M059J (cell line): Measurements from ENCODE around the gene SEMA4D. TPM values are rescaled to one million over a fixed set of nuclear protein-coding genes. Genes with fewer than 3 reads are reported as not detected.
A peak's percentile ranks its signal among the peaks of the same experiment; 100 is the strongest.

ENCODE experiments used
- DNase-seq: peaks from one replicate; pipeline ENCODE4 v3.0.0-alpha.2; 2012; ENCODE audit warnings: low read depth
- total RNA-seq: library from RNA; depleted of rRNA; stranded (reverse); fragments of >200 nt; shearing (Covaris generic); gene quantifications from 2 replicates; pipeline ENCODE4 v1.2.3, GENCODE V29; 2014; rRNA removed

SEMA4D gene, protein sequence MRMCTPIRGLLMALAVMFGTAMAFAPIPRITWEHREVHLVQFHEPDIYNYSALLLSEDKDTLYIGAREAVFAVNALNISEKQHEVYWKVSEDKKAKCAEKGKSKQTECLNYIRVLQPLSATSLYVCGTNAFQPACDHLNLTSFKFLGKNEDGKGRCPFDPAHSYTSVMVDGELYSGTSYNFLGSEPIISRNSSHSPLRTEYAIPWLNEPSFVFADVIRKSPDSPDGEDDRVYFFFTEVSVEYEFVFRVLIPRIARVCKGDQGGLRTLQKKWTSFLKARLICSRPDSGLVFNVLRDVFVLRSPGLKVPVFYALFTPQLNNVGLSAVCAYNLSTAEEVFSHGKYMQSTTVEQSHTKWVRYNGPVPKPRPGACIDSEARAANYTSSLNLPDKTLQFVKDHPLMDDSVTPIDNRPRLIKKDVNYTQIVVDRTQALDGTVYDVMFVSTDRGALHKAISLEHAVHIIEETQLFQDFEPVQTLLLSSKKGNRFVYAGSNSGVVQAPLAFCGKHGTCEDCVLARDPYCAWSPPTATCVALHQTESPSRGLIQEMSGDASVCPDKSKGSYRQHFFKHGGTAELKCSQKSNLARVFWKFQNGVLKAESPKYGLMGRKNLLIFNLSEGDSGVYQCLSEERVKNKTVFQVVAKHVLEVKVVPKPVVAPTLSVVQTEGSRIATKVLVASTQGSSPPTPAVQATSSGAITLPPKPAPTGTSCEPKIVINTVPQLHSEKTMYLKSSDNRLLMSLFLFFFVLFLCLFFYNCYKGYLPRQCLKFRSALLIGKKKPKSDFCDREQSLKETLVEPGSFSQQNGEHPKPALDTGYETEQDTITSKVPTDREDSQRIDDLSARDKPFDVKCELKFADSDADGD
- total RNA-seq = 14.2 and 14.3 TPM in 2 replicates

DNA sequence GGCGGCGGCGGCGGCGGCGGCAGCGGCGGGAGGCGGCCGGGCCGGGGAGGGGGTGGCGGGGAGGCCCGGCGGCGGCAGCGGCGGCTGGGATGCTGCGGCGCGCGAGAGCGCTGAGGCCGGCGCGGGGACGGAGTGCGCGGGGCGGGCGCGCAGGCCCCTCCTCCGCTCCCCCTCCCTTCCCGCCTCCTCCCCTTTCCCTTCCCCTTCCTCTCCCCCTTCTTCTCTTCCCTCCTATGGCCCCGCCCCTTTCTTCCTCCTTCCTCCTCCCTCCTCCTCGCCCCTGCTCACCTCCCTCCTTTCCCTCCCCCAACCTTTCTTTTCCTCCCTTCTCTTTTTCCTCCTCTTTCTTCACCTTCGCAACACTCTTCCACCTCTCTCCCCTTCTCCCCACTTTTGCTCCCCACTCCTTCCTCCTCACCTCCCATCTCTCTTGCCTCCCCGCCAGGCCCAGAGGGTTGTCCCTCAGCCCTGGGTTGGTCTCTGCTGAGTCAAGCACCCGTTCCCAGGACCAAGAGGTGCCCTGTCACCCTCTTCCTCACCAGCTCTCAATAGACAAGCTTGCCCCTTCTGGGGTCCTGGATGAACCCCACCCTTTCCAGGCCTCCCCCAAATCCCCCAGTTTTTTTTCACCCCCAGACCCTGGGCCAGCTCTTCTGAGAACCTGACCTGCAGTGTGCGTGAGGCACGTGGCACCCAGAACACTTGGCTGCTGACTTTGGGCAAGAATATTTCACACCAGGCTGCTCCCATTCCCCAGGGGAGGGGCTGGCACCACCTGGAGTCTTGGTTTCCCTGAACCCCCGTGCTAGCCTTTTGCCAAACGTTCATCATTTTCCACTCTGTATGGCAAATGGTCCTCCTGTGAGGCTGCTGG is at the start of gene SEMA4D:
Gene SEMA4D (minus strand): TSS at position 136 of the 874 bp plus-strand sequence. CDS start 92,657 bp downstream, outside the sequence.
- peak; percentile 84 for DNase-seq

- no peak for DNase-seq
Measured at GRCh38 chr9:89547000-89547399, 49.1 kb upstream of the SEMA4D start.

- peak; percentile 23 for DNase-seq
Measured at GRCh38 chr9:89544279-89544661, 46.4 kb upstream of the SEMA4D start.

GRCh38 chr9:89543621-89544278 is 45.8 kb upstream of the SEMA4D start:
- no peak for DNase-seq

- no peak for DNase-seq
Measured at GRCh38 chr9:89543111-89543510, 45.2 kb upstream of the SEMA4D start.

GRCh38 chr9:89542401-89543021 is 44.6 kb upstream of the SEMA4D start:
- DNase-seq = peak; percentile 59

DNA sequence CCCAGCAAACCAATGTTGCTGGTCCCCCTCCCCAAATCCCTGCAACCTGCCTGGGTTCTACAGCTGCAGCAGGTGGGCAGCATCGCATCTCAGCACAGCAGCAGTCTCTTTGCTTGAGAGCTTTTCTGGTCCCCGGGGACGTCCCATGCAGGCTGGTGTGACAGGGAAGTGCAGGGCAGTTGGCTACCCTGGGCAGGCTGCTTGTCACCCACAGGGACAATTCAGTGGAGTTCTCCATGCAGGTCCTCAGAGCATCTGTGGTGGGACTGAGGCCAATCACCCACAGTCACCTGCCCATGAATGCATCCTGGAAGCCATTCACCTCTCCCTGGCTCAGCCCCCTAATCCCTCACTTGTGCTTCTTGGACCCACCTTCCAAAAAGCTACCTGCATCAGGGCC is 43.9 kb upstream of the SEMA4D start:
- DNase-seq = no peak

DNA sequence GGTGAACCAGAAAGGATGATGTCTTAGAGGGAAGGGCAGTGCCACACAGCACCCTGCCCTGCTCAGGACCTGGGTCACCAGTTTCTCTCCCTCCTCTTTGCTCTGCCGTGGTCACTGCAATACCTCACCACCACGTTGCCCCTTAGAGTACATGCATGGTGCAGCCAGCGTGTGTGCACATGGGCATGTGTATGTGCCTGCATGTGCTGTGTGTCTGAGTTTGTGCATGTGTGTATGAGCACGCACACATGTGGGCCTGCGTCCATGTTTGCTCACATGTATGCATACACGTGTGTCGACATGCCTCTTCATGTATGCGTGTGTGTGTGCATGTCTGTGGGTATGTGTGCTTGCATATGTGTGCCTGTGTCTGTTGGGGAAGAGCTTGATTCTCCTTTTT is 41.5 kb upstream of the SEMA4D start:
- DNase-seq = no peak

DNA sequence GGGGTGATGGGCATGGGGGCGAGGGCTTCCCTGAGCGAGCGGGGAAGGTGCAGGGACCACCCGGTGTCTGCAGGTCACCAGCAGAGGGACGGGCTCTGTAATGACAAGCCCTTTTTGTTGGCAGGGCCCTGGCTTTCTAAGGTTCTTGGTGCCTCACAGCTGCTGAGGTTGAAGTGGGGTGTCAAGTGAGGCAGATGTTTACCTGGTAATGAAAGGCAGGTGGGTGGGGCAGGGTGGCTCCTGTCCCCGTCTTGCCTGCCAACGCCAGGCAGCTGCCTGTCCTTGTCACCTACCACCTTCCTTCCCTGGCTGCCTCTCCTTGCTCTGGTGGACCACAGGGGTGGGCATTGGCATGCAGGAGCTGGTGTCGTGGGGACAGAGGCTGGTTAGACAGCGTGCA is 41.0 kb upstream of the SEMA4D start:
- DNase-seq = no peak

DNA sequence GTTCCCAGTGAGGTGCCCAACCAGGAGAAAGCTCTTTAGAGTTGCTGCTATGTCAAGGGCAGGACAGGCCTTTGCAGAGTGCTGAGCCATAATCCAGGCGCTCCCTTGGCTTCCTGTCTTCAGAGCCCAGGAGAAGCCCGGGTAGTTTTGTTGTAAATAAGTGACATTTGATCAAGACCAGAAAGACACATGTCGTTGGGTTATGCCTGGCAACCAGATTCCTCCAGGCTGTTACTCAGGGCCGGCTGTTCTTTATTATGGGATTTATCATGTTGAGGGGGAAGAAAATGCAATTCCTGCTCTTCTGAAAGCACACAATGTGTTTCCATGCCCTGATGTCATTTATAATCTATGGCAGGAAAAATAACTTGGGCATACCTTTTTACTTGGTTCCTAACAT is 39.3 kb upstream of the SEMA4D start:
- DNase-seq = no peak

GRCh38 chr9:89536600-89536999 is 38.7 kb upstream of the SEMA4D start:
- DNase-seq = no peak

GRCh38 chr9:89536145-89536574 is 38.2 kb upstream of the SEMA4D start:
- DNase-seq = no peak

DNA sequence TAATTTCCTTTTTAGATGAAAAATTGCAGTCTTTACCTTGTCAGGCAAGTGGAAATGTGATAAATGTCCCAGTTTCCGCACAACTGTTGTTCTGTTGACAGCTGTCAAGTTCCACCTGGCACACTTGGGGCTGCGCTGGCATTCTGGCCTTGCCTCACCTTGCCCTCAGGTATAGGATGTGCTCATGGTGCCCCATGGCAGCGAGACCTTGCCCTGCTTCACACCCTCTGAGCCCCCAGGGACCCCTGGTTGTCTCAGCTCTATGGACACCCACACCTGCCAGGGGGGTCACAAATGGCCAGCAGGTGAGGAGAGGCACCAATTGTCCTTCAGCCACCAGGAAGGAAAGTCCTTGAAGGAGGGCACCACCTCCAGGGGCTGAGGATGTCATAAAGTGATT is 37.5 kb upstream of the SEMA4D start:
- no peak for DNase-seq

GRCh38 chr9:89534515-89535287 is 36.8 kb upstream of the SEMA4D start:
- no peak for DNase-seq

DNA sequence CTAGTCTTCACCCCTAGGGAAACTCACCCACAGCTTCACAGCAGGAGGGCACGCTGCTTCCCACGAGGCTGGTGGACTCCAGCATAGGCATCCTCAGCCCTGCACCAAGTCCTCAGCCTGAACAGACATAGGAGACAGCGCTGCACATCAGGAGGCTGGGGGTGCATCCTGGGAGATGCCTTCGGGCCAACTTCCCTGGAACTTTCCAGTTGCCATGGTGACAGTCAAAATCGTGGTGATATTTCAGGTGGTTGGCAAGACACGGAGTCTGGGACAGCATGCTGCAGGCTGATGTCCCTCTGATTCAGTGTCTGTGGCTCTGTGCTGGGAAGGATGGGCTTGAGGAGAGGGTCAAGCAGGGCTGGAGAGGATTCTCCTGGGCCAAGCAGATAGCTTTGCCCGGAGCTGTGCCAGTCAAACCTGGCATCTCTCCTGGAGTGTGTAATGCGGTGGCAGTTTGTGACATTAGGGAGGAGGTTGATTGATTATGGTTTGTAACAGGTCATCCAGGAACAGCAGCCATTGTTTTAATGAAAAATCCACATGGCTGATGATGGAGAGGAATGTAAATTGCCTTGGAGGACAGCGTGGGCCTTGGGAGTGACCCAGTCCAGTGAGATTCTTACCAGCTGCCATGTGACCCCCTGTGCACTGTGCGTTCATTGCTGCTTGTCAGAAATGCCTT is 35.6 kb upstream of the SEMA4D start:
- peak; percentile 71 for DNase-seq

DNA sequence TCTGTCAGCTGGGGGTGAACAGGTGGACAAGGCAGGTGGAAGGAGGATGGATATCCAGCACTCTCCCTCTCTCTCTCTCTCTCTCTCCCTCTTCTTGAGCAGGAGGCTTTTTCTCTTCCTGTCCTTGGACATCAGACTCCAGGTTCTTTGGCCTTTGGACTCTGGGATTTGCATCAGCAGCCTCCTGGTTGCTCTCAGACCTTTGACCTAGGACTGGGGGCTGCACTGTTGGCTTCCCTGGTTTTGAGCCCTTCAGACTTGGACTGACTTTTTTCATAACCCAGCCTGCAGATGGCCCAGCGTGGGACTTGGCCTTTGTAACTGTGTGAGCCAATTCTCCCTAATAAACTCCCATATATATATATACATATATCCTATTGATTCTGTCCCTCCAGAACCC is 35.0 kb upstream of the SEMA4D start:
- no peak for DNase-seq

- DNase-seq = no peak
Measured at GRCh38 chr9:89532478-89532877, 34.6 kb upstream of the SEMA4D start.

DNA sequence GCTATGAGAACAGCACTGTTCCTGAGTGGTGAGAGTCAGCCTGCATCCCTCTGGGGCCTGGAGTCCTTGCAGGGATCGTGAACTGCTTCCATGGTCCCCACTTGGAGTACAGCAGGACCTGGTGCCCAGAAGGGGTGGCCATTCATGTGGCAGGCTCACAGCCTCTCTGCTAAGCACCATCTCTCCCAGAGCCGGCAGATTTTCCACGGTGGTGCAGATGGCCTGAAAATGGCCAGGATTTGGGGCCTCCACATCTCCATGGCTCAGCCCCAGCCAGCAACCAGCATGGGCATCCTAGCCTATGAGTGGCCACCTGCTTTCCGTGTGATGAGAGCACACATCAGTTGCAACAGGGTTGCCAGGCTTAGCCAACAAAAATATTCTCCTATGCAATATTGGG is 33.9 kb upstream of the SEMA4D start:
- DNase-seq = no peak

- DNase-seq = no peak
Measured at GRCh38 chr9:89530726-89531125, 32.8 kb upstream of the SEMA4D start.
